ENCODE measurements around the gene SRC.

SRC gene

GRCh38 chr20:37350649-37351574 is 5.0 kb downstream of the SRC start:
- DNase-seq (ENCODE audit: low read depth): no peak

DNA sequence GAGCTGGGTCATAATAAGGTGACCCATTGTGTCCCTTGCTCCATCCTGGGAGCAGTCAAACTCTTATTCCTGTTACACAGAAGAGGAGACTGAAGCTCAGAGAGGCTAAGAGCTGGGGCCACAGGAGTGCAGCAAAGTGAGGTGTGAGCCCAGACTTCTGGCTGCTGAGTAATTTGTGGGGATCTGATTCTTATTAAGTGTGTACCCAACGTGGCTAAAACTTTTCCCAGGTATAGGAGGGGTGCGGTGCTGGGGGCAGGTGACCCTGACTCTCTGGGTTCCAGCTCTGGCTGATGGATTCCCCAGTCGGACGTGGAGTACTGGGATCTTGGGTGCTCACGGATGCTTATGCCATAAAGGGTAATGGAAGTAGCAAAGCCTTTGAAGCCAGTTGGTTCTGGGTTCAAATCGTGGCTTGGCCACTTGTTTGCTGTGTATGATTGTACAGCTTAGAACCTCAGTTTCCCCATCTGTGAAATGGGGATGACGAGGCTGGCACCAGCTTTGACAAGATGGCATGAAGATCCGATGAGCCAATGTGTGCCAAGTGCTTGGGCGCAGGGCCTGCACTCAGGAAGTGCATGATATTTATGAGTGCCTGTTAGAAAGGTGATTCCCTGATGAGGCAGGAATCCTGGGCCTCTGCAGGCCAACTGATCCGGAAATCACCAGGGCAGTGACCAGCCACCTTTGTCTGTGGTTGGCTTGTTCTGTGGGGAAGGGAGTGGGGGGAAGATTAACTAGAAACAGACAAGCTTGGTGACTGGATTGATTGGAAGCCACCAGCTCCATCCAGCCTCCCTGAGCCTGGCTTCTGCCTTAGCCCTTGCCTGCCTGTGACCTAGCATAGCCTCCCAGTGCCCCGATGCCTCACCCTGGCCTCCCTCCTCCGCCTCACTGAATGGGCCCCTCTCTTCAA is 6.0 kb downstream of the SRC start:
- DNase-seq (ENCODE audit: low read depth): no peak

- no peak for DNase-seq (ENCODE audit: low read depth)
Measured at GRCh38 chr20:37352608-37352980, 6.7 kb downstream of the SRC start.

DNA sequence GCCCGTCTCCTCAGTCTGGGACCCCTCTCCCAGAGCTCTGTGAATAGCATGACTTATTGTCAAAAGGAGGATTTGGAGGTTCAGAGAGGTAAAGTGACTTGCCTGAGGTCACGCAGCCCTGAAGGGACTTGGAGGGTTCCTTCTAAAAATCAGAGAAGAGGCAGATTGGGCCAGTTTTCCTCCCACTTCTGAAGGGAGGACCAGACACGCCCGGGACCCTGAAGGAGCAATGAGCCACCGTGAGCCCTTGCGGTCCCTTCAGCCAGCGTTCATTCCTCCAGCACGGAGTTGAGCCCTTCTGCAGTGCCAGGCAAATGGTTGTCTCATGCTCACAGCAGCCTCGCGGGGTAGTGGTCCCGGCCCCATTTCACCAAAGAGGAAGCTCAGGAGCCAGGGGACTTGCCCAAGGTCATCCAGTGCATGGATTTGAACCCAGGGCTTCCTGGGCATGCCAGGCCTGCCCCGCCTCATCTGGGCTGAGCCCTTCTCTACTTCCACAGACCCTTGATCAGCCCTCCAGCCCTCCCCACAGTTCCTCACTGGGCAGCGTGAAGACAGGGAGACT is 7.4 kb downstream of the SRC start:
- DNase-seq (ENCODE audit: low read depth): no peak

DNA sequence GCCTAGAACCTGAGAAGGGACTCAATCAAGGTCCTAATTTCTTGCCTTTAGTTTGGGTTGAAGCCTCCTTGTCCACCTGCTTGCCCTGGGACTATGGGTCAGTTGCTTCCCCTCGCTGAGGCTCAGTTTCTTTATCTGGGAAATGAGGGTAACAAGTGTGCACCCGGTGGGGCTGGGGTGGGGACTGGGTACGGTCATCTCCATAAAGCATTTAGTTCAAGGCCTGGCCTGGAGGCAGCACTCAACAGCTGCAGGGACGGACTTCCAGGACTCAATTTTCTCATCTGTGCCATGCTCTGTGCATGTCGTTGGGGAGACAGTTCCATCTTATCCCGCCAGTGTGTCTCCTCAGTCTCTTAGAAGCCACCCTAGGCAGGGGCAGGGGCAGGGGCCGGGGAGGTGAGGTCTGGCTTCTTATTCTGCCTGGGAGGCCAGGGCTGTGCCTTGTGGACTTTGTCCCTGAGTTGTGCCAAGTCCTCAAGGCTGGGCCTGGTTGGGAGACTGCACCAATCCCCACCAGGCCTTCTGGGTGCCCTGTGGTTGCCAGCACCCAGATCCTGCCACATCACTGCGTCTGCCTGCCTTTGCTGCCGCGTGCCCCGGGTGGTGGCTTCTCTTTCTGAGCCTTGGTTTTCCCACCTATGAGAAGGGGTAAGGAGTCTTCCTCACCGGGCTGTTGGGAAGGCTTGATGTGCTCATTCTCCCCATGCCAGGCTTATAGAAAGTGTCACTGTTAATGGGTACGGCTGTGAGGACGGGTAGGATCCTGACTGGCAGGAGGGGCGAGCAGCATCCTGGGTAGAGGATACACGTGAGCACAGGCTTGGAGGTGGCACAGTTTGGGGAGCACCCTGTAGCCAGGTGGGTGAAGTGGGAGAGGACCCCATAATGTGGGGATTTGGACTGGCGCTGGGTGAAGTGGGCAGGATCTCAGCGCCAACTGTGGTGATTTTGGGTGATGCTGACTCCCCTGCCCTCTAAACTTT is 8.6 kb downstream of the SRC start:
- no peak for DNase-seq (ENCODE audit: low read depth)

DNA sequence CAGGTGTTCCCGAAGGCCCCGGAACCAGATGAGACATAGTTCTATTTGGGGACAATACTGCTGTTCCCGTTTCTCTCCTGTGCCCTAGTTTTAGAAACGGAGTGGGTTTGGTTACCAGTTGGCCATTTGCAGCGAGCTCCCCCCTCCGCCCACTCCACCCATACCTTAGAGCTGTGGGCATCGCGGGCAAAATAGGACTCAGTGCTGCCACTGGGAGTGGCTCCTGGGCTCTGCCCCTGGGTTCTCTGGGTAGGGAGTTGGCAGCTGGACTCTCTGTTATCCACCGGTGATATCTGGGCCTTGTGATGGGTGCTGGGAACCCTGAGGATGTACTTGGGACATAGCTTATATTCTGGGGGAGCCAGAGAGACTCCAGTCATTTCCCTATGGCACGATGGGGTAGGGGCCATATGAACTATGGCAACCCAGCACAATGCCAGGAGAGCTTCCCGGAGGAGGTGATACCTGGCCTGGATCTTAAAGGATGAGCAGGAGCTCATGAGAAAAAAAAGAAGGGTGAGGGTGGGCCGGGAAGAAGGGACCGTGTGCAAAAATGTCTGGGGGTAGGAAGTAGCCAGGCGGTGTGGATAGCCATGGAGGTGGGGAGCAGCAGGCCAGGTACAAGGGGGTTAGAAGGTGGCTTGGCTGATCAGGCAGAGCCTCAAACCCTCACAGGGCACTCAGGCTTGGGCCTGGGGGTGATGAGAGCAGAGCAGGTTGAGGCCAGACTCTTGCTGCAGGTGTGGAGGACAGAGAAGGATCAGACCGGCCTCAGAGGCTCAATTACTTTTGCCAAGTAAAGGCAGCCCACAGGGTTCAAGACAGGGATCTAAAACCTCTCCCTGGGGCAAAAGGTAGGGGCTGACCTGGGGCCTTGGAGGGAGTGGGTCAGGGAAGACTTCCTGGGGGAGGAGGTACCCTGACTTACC is 9.6 kb downstream of the SRC start:
- DNase-seq (ENCODE audit: low read depth): no peak

- no peak for DNase-seq (ENCODE audit: low read depth)
Measured at GRCh38 chr20:37356387-37356786, 10.4 kb downstream of the SRC start.

- DNase-seq (ENCODE audit: low read depth): no peak
Measured at GRCh38 chr20:37356961-37357371, 11.0 kb downstream of the SRC start.

- no peak for DNase-seq (ENCODE audit: low read depth)
Measured at GRCh38 chr20:37357481-37358365, 11.8 kb downstream of the SRC start.

DNA sequence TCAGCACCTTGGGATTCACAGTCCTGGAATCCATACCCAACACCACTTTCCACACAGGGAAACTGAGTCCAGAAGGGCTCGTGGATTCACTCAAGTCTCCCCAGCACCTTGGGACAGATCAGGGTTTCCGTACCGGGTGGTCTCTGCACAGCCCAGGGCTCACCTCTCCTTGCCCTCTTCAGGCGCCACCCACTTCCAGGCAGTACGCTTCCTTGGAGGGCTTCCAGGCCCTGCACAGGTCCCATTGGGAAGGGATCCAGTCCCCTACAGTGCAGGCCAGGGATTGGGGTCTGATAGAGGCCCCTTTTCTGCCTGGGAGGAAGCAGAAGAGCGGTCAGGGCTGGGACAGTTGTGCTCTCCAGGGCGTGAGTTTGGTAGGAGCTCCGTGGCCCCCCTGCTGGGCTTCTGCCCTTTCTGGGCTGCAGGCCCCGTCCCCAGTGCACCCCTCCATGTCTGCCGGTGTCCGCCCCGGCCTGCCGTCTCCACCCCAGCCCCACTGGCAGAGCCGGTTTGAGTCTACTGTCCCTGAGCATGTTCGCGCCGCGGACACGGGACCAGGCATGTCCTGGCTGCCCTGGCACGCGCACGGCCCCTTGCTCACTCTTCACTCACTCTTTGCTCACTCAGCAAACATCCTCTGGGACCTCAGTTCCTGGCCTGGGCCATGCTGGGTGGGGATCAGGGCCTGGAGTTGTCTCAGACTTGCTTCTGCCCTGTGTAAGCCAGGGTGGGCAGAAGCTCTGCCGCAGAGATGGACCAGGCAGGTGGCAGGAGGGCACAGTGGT is 12.6 kb downstream of the SRC start:
- no peak for DNase-seq (ENCODE audit: low read depth)

GRCh38 chr20:37359331-37359730 is 13.4 kb downstream of the SRC start:
- DNase-seq (ENCODE audit: low read depth): no peak

DNA sequence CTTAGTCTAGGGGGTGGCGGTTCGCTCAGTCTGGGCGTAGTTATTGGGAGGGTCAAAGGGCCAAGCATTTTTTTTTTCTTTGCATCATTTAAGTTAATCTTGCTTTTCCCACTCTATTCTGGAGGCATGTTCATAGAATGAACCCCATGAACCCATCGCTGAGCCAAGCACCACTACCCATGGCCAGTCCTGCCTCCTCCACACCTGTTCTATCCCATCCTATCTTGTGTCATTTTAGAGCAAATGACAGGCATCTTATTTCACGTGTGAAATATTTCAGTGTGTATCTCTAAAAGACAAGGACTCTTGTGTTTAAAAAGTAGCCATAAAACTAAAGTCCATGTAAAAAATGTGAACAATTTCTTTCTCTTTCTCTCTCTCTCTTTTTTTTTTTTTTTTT is 13.9 kb downstream of the SRC start:
- DNase-seq (ENCODE audit: low read depth): no peak

DNA sequence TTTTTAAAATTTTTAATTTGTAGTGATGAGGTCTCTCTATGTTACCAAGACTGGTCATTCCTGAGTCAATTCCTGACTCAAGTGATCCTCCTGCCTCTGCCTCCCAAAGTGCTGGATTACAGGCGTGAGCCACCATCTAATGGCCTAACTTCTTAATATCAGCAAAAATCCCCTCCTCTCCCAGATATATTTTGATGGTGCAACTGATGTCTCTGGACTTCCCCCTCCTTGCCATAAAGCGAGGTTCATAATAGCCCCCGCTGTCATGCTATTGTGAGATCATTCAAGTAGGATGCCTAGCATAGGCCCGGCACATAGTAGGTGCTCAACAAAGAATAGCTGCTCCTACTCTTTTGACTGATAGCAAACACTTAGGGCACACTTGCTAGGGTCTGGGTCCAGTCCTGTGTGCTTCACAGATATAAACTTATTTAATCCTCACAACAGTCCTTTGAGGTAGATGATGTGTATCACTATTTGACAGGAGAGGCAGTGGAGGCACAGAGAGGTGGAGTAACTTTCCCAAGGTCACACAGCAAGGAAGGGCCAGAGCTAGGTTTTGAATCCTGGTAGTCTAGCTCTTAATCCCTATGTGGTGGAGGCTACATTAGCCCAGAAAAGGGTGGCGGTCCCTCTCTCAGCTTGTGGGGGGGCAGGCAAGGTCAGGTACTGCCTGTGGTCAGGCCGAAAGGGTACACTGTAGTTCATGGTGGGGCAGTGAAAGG is 14.6 kb downstream of the SRC start:
- no peak for DNase-seq (ENCODE audit: low read depth)

- no peak for DNase-seq (ENCODE audit: low read depth)
Measured at GRCh38 chr20:37361336-37361735, 15.4 kb downstream of the SRC start.

GRCh38 chr20:37362231-37362792 is 16.4 kb downstream of the SRC start:
- DNase-seq (ENCODE audit: low read depth): no peak

- no peak for DNase-seq (ENCODE audit: low read depth)
Measured at GRCh38 chr20:37362821-37363220, 16.9 kb downstream of the SRC start.

DNA sequence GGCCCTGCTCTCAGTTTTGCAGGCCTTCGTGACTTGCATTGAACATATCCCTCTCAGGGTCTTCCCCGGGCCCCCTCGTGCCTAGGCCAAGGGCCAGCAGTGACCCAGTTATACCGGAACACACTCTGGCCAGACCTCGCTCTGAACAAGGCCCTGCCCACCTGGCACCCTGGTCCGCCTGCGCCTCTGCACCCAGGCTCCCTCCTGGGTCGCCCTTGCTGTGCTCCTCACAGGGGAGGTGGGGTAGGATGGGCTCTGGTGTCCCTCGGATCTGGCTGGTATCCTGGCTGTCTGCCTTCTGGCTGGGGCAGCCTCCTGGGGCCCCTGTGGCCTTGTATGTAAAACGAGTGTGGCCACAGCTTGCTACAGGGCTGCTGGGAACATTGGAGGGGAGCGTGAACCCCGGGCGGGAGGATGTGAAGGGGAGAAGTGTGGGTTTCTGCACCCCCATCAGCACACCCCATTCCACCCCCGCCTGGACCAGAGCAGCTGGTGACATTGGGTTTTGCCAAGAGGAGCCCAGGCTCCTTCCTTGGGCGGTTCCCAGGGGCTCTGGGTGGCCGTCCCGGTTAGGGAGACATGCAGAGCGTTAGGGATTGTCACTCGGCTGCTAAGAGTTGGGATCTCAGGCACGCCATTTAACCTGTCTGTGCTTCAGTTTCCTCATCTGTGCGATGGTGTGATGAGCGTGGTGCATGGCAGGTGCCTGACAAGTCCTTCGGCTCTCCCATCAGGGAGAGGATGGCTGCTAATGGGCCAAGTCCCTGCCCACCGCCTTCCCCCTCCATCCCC is 17.5 kb downstream of the SRC start:
- DNase-seq (ENCODE audit: low read depth): no peak
